Lung (tissue), 12 donors: ENCODE data around the gene BRWD1. TPM values are rescaled to one million over a fixed set of nuclear protein-coding genes. Genes with fewer than 3 reads are reported as not detected.

Source experiments
- ATAC-seq: fragments of 200-7000 bp; cut with Tn5 transposase; one replicate; pipeline ENCODE4 v1.9.1; 2020; ENCODE audit warnings: moderate number of reproducible peaks; ENCODE audit not compliant: insufficient read depth, low FRiP score
- DNase-seq, 3 donors: peaks; one replicate each; pipeline ENCODE4 v3.0.0-alpha.2; 2013 to 2017
- H3K27ac ChIP-seq, 2 donors: one replicate each; pipeline ENCODE4 v1.5.1; 2013; ENCODE audit warnings: mild to moderate bottlenecking in 2 of 2, moderate library complexity in 2 of 2, control low read depth in 1 of 2, inconsistent platforms in 1 of 2, low read depth in 1 of 2, low read length in 1 of 2
- H3K27me3 ChIP-seq, 3 donors: one replicate each; pipeline ENCODE4 v1.5.1; 2013; ENCODE audit warnings: low read length in 2 of 3; ENCODE audit not compliant: control insufficient read depth in 3 of 3, insufficient read depth in 3 of 3
- H3K36me3 ChIP-seq, 4 donors: one replicate each; pipeline ENCODE4 v1.5.1; 2013; ENCODE audit warnings: low read length in 4 of 4, mild to moderate bottlenecking in 1 of 4, moderate library complexity in 1 of 4; ENCODE audit not compliant: control insufficient read depth in 4 of 4, insufficient read depth in 4 of 4
- H3K4me1 ChIP-seq, 5 donors: one replicate each; pipeline ENCODE4 v1.5.1; 2013; ENCODE audit warnings: low read length in 5 of 5, mild to moderate bottlenecking in 2 of 5, moderate library complexity in 1 of 5; ENCODE audit not compliant: control insufficient read depth in 5 of 5, insufficient read depth in 5 of 5
- H3K4me3 ChIP-seq: one replicate; pipeline ENCODE4 v1.5.1; 2013; ENCODE audit warnings: mild to moderate bottlenecking, control low read depth, moderate library complexity
- H3K9ac ChIP-seq, 2 donors: one replicate each; pipeline ENCODE4 v1.5.1; 2013; ENCODE audit warnings: low read length in 2 of 2, control low read depth in 1 of 2; ENCODE audit not compliant: insufficient read depth in 1 of 2
- H3K9me3 ChIP-seq, 4 donors: one replicate each; pipeline ENCODE4 v1.5.1; 2013; ENCODE audit warnings: low read length in 3 of 4, mild to moderate bottlenecking in 1 of 4, moderate library complexity in 1 of 4; ENCODE audit not compliant: control insufficient read depth in 4 of 4, insufficient read depth in 3 of 4
- WGBS, 2 donors: extraction: QIAGEN DNeasy Blood & Tissue Kit; methylation state at CpG; one replicate each; pipeline ENCODE4 v1.1.7; 2013; 5-methylcytosine and 5-hydroxymethylcytosine counted together
- polyA plus RNA-seq, 2 donors: library from polyadenylated mRNA; stranded (reverse); fragments of 200-250 nt; gene quantifications; one replicate each; pipeline ENCODE4 v1.2.1, GENCODE V29; 2013
- total RNA-seq, 2 donors: library from RNA; depleted of rRNA in 1 of 2; stranded (reverse); fragments of >200 nt in 1 of 2; gene quantifications; one replicate each; pipeline ENCODE4 v1.2.1, GENCODE V29; 2014 to 2021
- TF ChIP-seq, protein P1 (sequence below): IDR thresholded peaks from 2 replicates; pipeline ENCODE4 v1.5.1; 2012; ENCODE audit warnings: mild to moderate bottlenecking; ENCODE audit errors: control extremely low read depth, extremely low read depth
- donor health status: control.
- donor health status: control.
- donor health status: Bipolar disorder and iron deficiency.
- donor health status: healthy.
- donor health status: DM: yes; HTN: yes; CAD: no.

BRWD1 gene
- total and polyA plus RNA-seq, 4 donors, result 9.5 to 145 (median 20.1) TPM

DNA sequence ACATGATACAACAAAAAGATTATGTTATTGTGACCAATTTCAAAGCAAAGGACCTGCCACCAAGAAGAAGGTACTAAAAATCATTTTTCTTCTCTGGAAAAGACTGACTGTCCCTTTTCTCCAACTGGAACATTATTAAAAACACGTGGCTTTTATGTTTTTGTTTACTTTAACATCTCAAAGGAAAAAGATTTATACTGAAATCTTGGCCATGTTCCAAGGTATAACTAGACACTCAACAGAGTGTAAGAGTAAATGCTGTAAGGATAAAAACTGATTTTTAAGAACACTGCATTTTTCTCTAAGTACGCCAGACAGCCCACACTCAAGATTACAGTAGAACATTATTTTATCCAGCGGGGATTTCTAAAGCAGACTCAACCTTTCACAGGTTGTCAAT is 62.1 kb downstream of the BRWD1 start:
- ATAC-seq, result no peak
- Histone ChIP-seq H3K4me3 (no peak overlapping the region), H3K27ac (no peak overlapping the region), H3K4me1 (peaks cover 0 to 16% (median 6%) of the 10 kb centered on the region in 5 donors), H3K9me3 (no peaks in the 10 kb centered on the region), H3K36me3 (peaks cover 4 to 21% (median 14%) of the 10 kb centered on the region in 4 donors), H3K27me3 (no peaks in the 10 kb centered on the region), H3K9ac (peak overlapping the region in 1 of 2 donors; percentile 32)
- DNase-seq, result peak in 2 of 3 donors; percentile 58 to 75
- WGBS, 2 donors, result 59 to 69% methylated on average over 3 of the region's 3 CpGs
- TF ChIP-seq, protein P1, sequence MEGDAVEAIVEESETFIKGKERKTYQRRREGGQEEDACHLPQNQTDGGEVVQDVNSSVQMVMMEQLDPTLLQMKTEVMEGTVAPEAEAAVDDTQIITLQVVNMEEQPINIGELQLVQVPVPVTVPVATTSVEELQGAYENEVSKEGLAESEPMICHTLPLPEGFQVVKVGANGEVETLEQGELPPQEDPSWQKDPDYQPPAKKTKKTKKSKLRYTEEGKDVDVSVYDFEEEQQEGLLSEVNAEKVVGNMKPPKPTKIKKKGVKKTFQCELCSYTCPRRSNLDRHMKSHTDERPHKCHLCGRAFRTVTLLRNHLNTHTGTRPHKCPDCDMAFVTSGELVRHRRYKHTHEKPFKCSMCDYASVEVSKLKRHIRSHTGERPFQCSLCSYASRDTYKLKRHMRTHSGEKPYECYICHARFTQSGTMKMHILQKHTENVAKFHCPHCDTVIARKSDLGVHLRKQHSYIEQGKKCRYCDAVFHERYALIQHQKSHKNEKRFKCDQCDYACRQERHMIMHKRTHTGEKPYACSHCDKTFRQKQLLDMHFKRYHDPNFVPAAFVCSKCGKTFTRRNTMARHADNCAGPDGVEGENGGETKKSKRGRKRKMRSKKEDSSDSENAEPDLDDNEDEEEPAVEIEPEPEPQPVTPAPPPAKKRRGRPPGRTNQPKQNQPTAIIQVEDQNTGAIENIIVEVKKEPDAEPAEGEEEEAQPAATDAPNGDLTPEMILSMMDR, result no peak

DNA sequence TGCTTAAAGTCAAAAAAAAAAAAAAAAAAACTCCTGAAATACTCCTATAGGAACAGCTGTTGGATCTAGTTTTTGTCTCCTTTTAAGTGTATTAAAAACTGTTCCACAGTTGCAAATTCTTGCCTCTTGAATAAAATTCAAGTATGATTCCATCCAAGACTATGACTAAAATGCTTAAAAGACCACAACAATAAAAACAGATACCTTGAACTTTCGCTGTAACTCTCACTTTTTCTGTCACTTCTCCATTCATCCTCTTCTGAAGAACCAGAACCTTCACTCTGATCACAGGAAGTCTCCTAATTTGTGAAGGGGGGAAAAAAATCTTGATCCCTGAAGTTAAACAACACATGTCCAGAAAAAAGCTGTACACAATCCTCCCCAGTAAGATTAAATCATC is 75.2 kb downstream of the BRWD1 start:
- Histone ChIP-seq H3K9ac (no peak overlapping the region), H3K4me3 (no peak overlapping the region), H3K27me3 (no peaks in the 10 kb centered on the region), H3K4me1 (no peaks in the 10 kb centered on the region), H3K36me3 (peaks cover 10 to 45% (median 25%) of the 10 kb centered on the region in 4 donors), H3K27ac (no peak overlapping the region), H3K9me3 (no peaks in the 10 kb centered on the region)
- WGBS, 2 donors, result 96 to 100% methylated on average over 1 of the region's 1 CpG
- TF ChIP-seq, protein P1, result no peak
- DNase-seq, result no peak
- ATAC-seq, result no peak

DNA sequence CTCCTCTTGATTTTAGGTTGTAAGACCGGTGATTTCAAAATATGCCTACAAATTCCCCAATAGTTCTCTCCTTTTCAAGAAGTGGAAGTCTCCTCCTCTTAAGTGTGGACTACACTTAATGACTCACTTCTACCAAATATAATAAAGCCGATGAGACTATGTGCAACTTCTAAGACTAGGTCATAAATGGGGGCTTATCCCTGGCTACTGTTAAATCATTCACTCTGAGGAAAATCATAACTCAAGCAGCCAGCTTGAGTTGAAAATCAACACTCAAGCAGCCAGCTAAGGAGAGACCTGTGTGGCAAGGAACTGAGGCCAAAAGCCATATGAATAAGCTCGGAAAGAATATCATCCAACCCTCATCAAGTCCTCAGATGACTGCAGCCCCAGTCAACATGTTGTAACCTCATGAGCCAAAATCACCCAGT is 80.6 kb downstream of the BRWD1 start:
- H3K27me3 ChIP-seq, result no peaks in the 10 kb centered on the region
- TF ChIP-seq, protein P1, result no peak
- DNase-seq, result peak in 1 of 3 donors; percentile 44
- no peaks in the 10 kb centered on the region for H3K9me3 ChIP-seq
- H3K9ac ChIP-seq, result no peak overlapping the region
- H3K4me1 ChIP-seq, result no peaks in the 10 kb centered on the region
- no peak overlapping the region for H3K4me3 ChIP-seq
- no peak overlapping the region for H3K27ac ChIP-seq
- WGBS, 2 donors, result 74 to 79% methylated on average over 3 of the region's 3 CpGs
- peaks cover 14 to 38% (median 32%) of the 10 kb centered on the region in 4 donors for H3K36me3 ChIP-seq
- ATAC-seq, result peak; percentile 77

DNA sequence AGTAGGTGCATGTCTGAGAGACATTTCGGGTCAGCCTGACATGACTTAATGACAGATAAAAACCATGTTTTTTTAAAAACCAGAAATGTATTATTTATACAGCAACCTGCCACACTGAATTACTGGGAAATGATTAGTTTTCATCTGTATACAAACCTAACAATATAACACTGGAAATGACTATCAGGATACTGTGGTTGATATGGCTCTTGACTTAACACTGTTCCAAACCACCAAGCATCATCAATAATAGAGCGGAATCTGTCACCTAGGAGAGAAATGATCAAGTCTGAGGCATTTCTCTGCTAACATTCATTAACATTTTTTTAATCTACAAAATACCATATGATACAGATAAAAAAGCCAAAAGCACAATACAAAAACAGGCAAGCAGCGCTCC is 88.5 kb downstream of the BRWD1 start:
- no peaks in the 10 kb centered on the region for H3K9me3 ChIP-seq
- ATAC-seq (no peak), DNase-seq (no peak)
- H3K4me1 ChIP-seq, result peaks cover 0 to 4% (median 0%) of the 10 kb centered on the region in 5 donors
- H3K36me3 ChIP-seq, result peaks cover 12 to 37% (median 23%) of the 10 kb centered on the region in 4 donors
- no peak overlapping the region for H3K4me3 ChIP-seq
- H3K9ac ChIP-seq, result no peak overlapping the region
- H3K27ac ChIP-seq, result no peak overlapping the region
- H3K27me3 ChIP-seq, result no peaks in the 10 kb centered on the region
- TF ChIP-seq, protein P1, result no peak
- 98% methylated on average over 3 of the region's 3 CpGs for WGBS, 2 donors
